Glutamatergic neuron (in vitro differentiated cells): ENCODE results near the gene CNOT1. TPM values are rescaled to one million over a fixed set of nuclear protein-coding genes. Genes with fewer than 3 reads are reported as not detected.
"Not testable (repeated sequence)": the region's sequence is repeated elsewhere in the genome, so short reads cannot be mapped to it uniquely, and the experiment has no call there.

ENCODE experiments used
- DNase-seq: peaks from one replicate; pipeline ENCODE4 v3.0.0; 2022
- H3K27ac Mint-ChIP-seq: one replicate; pipeline ENCODE4 v1.8.0; 2020; ENCODE audit warnings: mild to moderate bottlenecking, mixed read lengths, inconsistent platforms; ENCODE audit not compliant: unreplicated experiment
- H3K27me3 Mint-ChIP-seq: one replicate; pipeline ENCODE4 v1.8.0; 2020; ENCODE audit warnings: mild to moderate bottlenecking, moderate library complexity, mixed read lengths, inconsistent platforms; ENCODE audit not compliant: unreplicated experiment
- H3K36me3 Mint-ChIP-seq: one replicate; pipeline ENCODE4 v1.8.0; 2020; ENCODE audit warnings: mild to moderate bottlenecking, mixed read lengths, inconsistent platforms; ENCODE audit not compliant: unreplicated experiment
- H3K4me1 Mint-ChIP-seq: one replicate; pipeline ENCODE4 v1.8.0; 2020; ENCODE audit warnings: mild to moderate bottlenecking, low read depth, mixed read lengths, inconsistent platforms; ENCODE audit not compliant: unreplicated experiment
- H3K4me3 Mint-ChIP-seq: one replicate; pipeline ENCODE4 v1.8.0; 2020; ENCODE audit warnings: mild to moderate bottlenecking, mixed read lengths, inconsistent platforms; ENCODE audit not compliant: unreplicated experiment
- H3K9me3 Mint-ChIP-seq: one replicate; pipeline ENCODE4 v1.8.0; 2020; ENCODE audit warnings: mild to moderate bottlenecking, moderate library complexity, mixed read lengths, inconsistent platforms; ENCODE audit not compliant: unreplicated experiment
- total RNA-seq: library from RNA; stranded (reverse); fragmentation: NEBNext Ultra II Directional; extraction: Animal tissue kit (Norgen Biotek cat#: 25700); gene quantifications from one replicate; pipeline ENCODE4 v1.2.1, GENCODE V29; 2021; ENCODE audit not compliant: unreplicated experiment
- TF ChIP-seq, protein P1 (sequence below): fragments of 200-600 bp; sonication (generic); IDR thresholded peaks from one replicate; pipeline ENCODE4 v1.5.0; 2021; ENCODE audit not compliant: partially characterized antibody, unreplicated experiment

CNOT1 gene
- total RNA-seq, 1 donor from 2014 or later: 165 TPM

DNA sequence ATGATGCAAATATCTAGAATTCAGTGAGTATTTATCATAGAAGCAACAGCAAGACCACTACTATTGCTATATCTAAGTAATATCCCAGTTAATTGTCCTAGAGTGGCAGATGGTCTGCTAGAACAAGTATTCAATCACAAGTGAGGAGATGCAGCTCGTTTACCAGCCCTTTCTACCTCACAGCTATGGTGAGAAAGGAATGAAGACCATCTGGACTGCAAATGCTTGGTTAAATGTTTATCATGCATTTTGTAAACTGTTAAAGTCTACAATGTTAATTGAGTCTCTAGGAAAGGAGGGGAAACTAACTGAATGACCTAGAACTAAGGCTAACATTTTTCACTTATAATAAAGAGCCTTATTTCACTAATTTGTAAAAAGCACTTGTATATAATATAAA lies 52.5 kb downstream of the CNOT1 start:
- Mint-ChIP-seq H3K4me1 (peaks cover 8% of the 10 kb centered on the region), H3K36me3 (no peaks in the 10 kb centered on the region), H3K27me3 (peaks cover 1% of the 10 kb centered on the region), H3K9me3 (no peaks in the 10 kb centered on the region), H3K4me3 (peak overlapping the region; percentile 6), H3K27ac (peak overlapping the region; percentile 78)
- DNase-seq: no peak
- TF ChIP-seq, protein P1, sequence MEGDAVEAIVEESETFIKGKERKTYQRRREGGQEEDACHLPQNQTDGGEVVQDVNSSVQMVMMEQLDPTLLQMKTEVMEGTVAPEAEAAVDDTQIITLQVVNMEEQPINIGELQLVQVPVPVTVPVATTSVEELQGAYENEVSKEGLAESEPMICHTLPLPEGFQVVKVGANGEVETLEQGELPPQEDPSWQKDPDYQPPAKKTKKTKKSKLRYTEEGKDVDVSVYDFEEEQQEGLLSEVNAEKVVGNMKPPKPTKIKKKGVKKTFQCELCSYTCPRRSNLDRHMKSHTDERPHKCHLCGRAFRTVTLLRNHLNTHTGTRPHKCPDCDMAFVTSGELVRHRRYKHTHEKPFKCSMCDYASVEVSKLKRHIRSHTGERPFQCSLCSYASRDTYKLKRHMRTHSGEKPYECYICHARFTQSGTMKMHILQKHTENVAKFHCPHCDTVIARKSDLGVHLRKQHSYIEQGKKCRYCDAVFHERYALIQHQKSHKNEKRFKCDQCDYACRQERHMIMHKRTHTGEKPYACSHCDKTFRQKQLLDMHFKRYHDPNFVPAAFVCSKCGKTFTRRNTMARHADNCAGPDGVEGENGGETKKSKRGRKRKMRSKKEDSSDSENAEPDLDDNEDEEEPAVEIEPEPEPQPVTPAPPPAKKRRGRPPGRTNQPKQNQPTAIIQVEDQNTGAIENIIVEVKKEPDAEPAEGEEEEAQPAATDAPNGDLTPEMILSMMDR: no peak

DNA sequence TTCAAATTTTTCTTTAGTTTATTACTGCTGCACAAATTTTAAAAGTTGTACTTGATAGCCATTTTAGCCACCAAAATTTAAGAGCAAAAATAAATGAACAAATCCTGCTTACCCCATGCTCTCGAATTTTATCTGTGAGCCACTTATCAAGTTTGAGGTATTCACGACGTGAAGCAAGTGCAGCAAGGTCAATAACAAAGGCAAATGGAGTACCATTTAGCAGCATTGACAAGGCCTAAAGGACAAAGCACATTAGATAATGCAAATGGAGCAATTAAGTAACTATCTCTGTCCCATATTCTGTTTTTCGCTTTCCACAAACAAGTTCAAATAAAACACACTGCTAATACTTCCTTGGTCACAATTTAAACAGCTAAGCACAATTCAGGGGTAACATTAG lies 54.7 kb downstream of the CNOT1 start:
- TF ChIP-seq, protein P1: no peak
- no peak for DNase-seq
- Mint-ChIP-seq H3K27ac (no peak overlapping the region), H3K36me3 (no peaks in the 10 kb centered on the region), H3K9me3 (no peaks in the 10 kb centered on the region), H3K4me1 (peaks cover 8% of the 10 kb centered on the region), H3K27me3 (peaks cover 1% of the 10 kb centered on the region), H3K4me3 (no peak overlapping the region)

DNA sequence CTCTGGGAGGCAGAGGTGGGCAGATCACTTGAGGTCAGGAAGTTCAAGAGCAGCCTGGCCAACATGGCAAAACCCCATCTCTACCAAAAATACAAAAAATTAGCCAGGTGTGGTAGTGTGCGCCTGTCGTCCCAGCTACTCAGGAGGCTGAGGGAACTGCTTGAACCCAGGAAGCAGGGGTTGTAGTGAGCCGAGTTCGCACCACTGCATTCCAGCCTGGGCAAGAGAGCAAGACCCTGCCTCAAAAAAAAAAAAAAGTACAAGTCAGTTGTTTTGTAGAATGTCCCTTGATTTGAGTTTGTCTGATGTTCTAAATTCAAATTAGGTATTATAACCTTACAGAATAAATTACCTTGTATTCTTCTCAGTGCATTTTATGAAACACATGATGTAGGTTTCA lies 63.9 kb downstream of the CNOT1 start:
- DNase-seq, H3K27ac Mint-ChIP-seq, H3K36me3 Mint-ChIP-seq, H3K4me1 Mint-ChIP-seq, H3K4me3 Mint-ChIP-seq, H3K9me3 Mint-ChIP-seq, H3K27me3 Mint-ChIP-seq: not testable (repeated sequence)

DNA sequence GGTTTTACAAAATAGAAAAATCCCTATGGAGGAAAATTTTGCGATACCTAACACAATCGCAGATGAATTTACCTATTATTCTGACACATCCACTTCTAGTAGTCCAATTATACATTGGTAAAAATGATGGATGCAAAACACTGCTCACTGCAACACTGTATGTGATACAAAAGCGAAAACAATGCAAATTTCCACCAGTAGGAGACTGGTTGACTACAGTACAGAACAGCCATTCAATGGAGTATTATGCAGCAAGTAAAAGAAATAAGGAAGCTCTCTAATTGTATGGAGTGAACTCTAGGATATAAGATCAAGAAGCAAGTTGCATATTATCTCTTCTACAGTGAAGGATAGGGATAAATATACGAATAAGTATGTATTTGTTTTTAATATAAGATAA lies 65.9 kb downstream of the CNOT1 start:
- no peaks in the 10 kb centered on the region for H3K36me3 Mint-ChIP-seq
- no peak overlapping the region for H3K4me3 Mint-ChIP-seq
- H3K9me3 Mint-ChIP-seq: no peaks in the 10 kb centered on the region
- H3K27ac Mint-ChIP-seq: no peak overlapping the region
- H3K27me3 Mint-ChIP-seq: no peaks in the 10 kb centered on the region
- TF ChIP-seq, protein P1: no peak
- H3K4me1 Mint-ChIP-seq: no peaks in the 10 kb centered on the region
- DNase-seq: no peak

DNA sequence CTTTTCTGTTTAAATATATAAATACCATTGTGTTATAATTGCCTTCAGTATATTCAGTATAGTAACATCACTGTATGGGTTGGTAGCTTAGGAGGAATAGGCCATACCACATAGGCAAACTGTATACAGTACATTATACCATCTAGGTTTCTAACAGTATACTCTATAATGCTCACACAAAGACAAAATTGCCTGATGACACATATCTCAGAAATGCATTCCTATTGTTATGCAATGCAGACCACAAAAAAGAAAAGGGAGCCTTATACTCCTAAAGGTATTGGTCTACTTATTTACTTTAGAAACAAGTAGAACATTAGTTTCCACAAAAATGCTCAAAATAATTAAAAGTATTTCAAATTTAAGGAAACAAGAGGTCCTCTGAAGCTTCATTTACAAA lies 66.4 kb downstream of the CNOT1 start:
- H3K4me1 Mint-ChIP-seq: no peaks in the 10 kb centered on the region
- no peaks in the 10 kb centered on the region for H3K27me3 Mint-ChIP-seq
- no peak overlapping the region for H3K27ac Mint-ChIP-seq
- no peaks in the 10 kb centered on the region for H3K9me3 Mint-ChIP-seq
- TF ChIP-seq, protein P1: no peak
- H3K4me3 Mint-ChIP-seq: no peak overlapping the region
- DNase-seq: no peak
- H3K36me3 Mint-ChIP-seq: no peaks in the 10 kb centered on the region

DNA sequence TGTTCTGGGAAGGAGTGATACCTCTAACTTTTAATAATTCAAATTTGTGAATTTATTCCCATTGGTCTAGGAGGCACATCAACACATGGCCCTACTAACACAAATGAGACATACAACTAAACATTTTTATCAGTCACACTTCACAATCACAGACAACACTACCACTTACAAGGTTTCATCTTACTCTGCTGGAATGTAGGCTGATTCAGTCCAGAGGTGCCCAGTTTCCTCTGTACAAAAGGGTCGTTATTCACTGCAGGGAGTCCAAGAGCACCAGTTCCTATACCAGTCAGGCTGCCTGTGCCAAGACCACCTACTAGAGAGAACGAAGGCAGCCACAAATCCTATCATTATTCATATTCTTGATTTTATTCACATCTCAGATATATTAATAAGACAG lies 72.9 kb downstream of the CNOT1 start:
- TF ChIP-seq, protein P1: no peak
- Mint-ChIP-seq H3K36me3 (no peaks in the 10 kb centered on the region), H3K27me3 (no peaks in the 10 kb centered on the region), H3K4me1 (no peaks in the 10 kb centered on the region), H3K9me3 (peaks cover 2% of the 10 kb centered on the region), H3K4me3 (no peak overlapping the region), H3K27ac (no peak overlapping the region)
- no peak for DNase-seq
